Liver (tissue), 9 donors: ENCODE data around the gene PIEZO2. TPM values are rescaled to one million over a fixed set of nuclear protein-coding genes. Genes with fewer than 3 reads are reported as not detected.

Experiments used
- DNase-seq: peaks from one replicate; pipeline ENCODE4 v3.0.0-alpha.2; 2017; ENCODE audit warnings: low spot score
- H3K27ac ChIP-seq, 2 donors: one replicate each; pipeline ENCODE4 v1.7.0; 2013; ENCODE audit warnings: inconsistent platforms in 2 of 2, low read length in 2 of 2, control low read depth in 1 of 2, low read depth in 1 of 2, mild to moderate bottlenecking in 1 of 2
- H3K27me3 ChIP-seq, 4 donors: one replicate each; pipeline versions ENCODE4 v1.6.1 to v1.7.0; 2013; ENCODE audit warnings: low read length in 3 of 4, inconsistent platforms in 1 of 4, mild to moderate bottlenecking in 1 of 4, moderate library complexity in 1 of 4; ENCODE audit not compliant: control insufficient read depth in 4 of 4, insufficient read depth in 4 of 4
- H3K36me3 ChIP-seq, 4 donors: one replicate each; pipeline versions ENCODE4 v1.6.1 to v1.7.0; 2013; ENCODE audit warnings: low read length in 3 of 4, mild to moderate bottlenecking in 3 of 4, low read depth in 1 of 4, moderate library complexity in 1 of 4; ENCODE audit not compliant: control insufficient read depth in 4 of 4, insufficient read depth in 3 of 4
- H3K4me1 ChIP-seq, 4 donors: one replicate each; pipeline versions ENCODE4 v1.6.1 to v1.7.0; 2013; ENCODE audit warnings: low read length in 3 of 4, mild to moderate bottlenecking in 3 of 4, moderate library complexity in 1 of 4; ENCODE audit not compliant: control insufficient read depth in 4 of 4, insufficient read depth in 4 of 4
- H3K4me3 ChIP-seq, 3 donors: one replicate each; pipeline versions ENCODE4 v1.6.1 to v1.7.0; 2013; ENCODE audit warnings: low read length in 3 of 3, control low read depth in 1 of 3, low read depth in 1 of 3, mild to moderate bottlenecking in 1 of 3
- H3K9ac ChIP-seq, 2 donors: one replicate each; pipeline ENCODE4 v1.7.0; 2013; ENCODE audit warnings: low read length in 2 of 2, mild to moderate bottlenecking in 2 of 2, moderate library complexity in 2 of 2, control low read depth in 1 of 2, low read depth in 1 of 2
- H3K9me3 ChIP-seq, 4 donors: one replicate each; pipeline versions ENCODE4 v1.6.1 to v1.7.0; 2013; ENCODE audit warnings: low read length in 3 of 4; ENCODE audit not compliant: control insufficient read depth in 4 of 4
- EGR1 ChIP-seq, 2 donors: IDR thresholded peaks; 2 replicates each; pipeline ENCODE4 v1.6.1; 2016 to 2018; ENCODE audit warnings: antibody characterized with exemption in 2 of 2, low read depth in 2 of 2
- FOXA1 ChIP-seq: IDR thresholded peaks from 2 replicates; pipeline ENCODE4 v1.6.1; 2016; ENCODE audit warnings: antibody characterized with exemption
- FOXA2 ChIP-seq: IDR thresholded peaks from 2 replicates; pipeline ENCODE4 v1.6.1; 2016; ENCODE audit warnings: antibody characterized with exemption
- GABPA ChIP-seq, 2 donors: IDR thresholded peaks in 1 of 2; conservative IDR thresholded peaks in 1 of 2; 2 replicates each; pipeline ENCODE4 v1.6.1; 2016; ENCODE audit warnings: antibody characterized with exemption in 2 of 2, mild to moderate bottlenecking in 1 of 2, moderate library complexity in 1 of 2
- HNF4A ChIP-seq, 2 donors: conservative IDR thresholded peaks; 2 replicates each; pipeline ENCODE4 v1.6.1; 2016; ENCODE audit warnings: antibody characterized with exemption in 2 of 2, mild to moderate bottlenecking in 2 of 2
- HNF4G ChIP-seq: IDR thresholded peaks from 2 replicates; pipeline ENCODE4 v1.6.1; 2016; ENCODE audit warnings: antibody characterized with exemption
- JUND ChIP-seq, 2 donors: IDR thresholded peaks; 2 replicates each; pipeline ENCODE4 v1.6.1; 2016; ENCODE audit warnings: antibody characterized with exemption in 2 of 2
- NR2F2 ChIP-seq: IDR thresholded peaks from 2 replicates; pipeline ENCODE4 v1.6.1; 2016; ENCODE audit warnings: antibody characterized with exemption
- RAD21 ChIP-seq, 2 donors: IDR thresholded peaks; 2 replicates each; pipeline ENCODE4 v1.6.1; 2016; ENCODE audit warnings: antibody characterized with exemption in 2 of 2, mild to moderate bottlenecking in 2 of 2
- RXRA ChIP-seq, 2 donors: IDR thresholded peaks; 2 replicates each; pipeline ENCODE4 v1.6.1; 2017 to 2018; ENCODE audit warnings: antibody characterized with exemption in 2 of 2, mild to moderate bottlenecking in 1 of 2
- SP1 ChIP-seq: IDR thresholded peaks from 2 replicates; pipeline ENCODE4 v1.6.1; 2018; ENCODE audit warnings: antibody characterized with exemption, mild to moderate bottlenecking
- TAF1 ChIP-seq: conservative IDR thresholded peaks from 2 replicates; pipeline ENCODE4 v1.6.1; 2016; ENCODE audit warnings: antibody characterized with exemption, mild to moderate bottlenecking
- WGBS: extraction: QIAGEN DNeasy Blood & Tissue Kit; methylation state at CpG from one replicate; pipeline ENCODE4 v1.1.7; 2013; 5-methylcytosine and 5-hydroxymethylcytosine counted together
- polyA plus RNA-seq, 2 donors: library from polyadenylated mRNA; stranded (reverse) in 1 of 2; unstranded in 1 of 2; fragments of 200-250 nt in 1 of 2; fragments of >200 nt in 1 of 2; fragmentation: Nextera tagmentation in 1 of 2; extraction: Ambion mirVana in 1 of 2; gene quantifications; one replicate each; pipeline versions ENCODE4 v1.2.1 to v1.2.3, GENCODE V29; 2013 to 2015
- total RNA-seq, 2 donors: library from RNA; depleted of rRNA; stranded (reverse); fragments of >200 nt; gene quantifications; one replicate each; pipeline ENCODE4 v1.2.3, GENCODE V29; 2014
- TF ChIP-seq, protein P1 (sequence below): fragments of 150-350 bp; IDR thresholded peaks from 2 replicates; pipeline ENCODE4 v1.5.1; 2017; ENCODE audit warnings: improper control_type of control experiment, low read depth, low read length; ENCODE audit not compliant: missing input control
- TF ChIP-seq, protein P2 (sequence below): IDR thresholded peaks from 2 replicates; pipeline ENCODE4 v1.6.1; 2016; ENCODE audit warnings: antibody characterized with exemption
- TF ChIP-seq, protein P3 (sequence below): IDR thresholded peaks from 2 replicates; pipeline ENCODE4 v1.6.1; 2016; ENCODE audit warnings: antibody characterized with exemption
- TF ChIP-seq, protein P4 (sequence below): IDR thresholded peaks from 2 replicates; pipeline ENCODE4 v1.6.1; 2016; ENCODE audit warnings: antibody characterized with exemption
- donor health status: healthy.
- donor health status: healthy.
- donor health status: healthy.
- donor health status: healthy.
- donor health status: healthy.

Gene PIEZO2
- total and polyA plus RNA-seq, 4 donors: 1.1 to 12.3 (median 4.8) TPM

DNA sequence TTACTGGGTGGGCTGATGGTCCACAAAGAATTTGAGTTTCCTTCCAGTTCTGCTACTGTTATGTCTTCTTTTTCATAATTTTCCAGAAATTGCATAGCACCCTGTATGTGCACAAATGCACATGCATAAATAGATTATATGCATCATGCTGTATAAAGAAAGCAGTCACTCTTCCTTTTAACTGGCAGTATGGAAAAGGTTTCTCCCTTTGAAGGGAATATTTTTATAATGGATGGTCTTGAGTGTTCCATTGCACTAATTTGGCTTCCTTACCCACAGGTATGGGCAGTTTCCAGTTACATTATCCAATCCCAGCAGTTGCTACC is 469.1 kb downstream of the PIEZO2 start (continued):
- TF ChIP-seq, protein P1, sequence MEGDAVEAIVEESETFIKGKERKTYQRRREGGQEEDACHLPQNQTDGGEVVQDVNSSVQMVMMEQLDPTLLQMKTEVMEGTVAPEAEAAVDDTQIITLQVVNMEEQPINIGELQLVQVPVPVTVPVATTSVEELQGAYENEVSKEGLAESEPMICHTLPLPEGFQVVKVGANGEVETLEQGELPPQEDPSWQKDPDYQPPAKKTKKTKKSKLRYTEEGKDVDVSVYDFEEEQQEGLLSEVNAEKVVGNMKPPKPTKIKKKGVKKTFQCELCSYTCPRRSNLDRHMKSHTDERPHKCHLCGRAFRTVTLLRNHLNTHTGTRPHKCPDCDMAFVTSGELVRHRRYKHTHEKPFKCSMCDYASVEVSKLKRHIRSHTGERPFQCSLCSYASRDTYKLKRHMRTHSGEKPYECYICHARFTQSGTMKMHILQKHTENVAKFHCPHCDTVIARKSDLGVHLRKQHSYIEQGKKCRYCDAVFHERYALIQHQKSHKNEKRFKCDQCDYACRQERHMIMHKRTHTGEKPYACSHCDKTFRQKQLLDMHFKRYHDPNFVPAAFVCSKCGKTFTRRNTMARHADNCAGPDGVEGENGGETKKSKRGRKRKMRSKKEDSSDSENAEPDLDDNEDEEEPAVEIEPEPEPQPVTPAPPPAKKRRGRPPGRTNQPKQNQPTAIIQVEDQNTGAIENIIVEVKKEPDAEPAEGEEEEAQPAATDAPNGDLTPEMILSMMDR: no peak
- TF ChIP-seq RAD21 (IDR thresholded peaks at IDR 0.05) (no peak), FOXA2 (no peak), SP1 (no peak), TAF1 (no peak)

DNA sequence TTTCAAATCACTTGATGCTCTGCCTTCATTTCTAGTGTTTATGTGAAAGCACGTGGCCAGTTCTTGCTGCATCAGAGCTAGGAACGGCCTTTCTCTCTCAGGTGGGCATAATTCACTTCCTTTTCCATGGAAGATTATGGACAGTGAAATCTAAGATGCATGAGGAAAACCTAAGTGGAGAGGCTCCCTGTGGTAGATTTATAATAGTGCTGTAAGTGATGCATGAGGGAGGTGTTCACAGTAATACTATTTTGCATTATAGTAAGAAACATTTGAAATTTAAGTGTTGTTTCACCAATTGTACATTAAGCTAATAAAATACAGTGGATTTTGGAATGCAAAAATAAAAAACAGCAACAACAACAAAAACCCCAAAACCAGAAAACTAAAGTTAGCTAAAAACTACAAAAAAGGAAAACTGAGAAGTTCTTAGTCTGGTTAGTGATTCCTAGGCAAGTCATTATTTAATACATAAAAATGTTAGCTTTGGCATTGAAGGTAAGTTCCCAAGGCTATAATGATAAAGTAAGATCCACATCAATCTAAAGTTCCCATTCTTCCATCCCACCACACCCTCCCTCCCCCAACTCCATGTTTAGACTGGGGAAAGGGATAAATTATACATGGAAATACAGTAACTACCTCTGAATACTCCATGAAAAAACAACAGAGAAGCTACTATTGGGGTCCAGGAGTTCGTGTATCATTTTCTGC is 469.7 kb downstream of the PIEZO2 start:
- H3K9ac ChIP-seq: no peak overlapping the region
- H3K4me3 ChIP-seq: no peak overlapping the region
- 88% methylated on average over 3 of the region's 3 CpGs for WGBS
- no peaks in the 10 kb centered on the region for H3K27me3 ChIP-seq
- no peak for TF ChIP-seq GABPA (IDR thresholded peaks at IDR 0.05 in 1 of 2, conservative IDR thresholded peaks at IDR 0.05 in 1 of 2)
- no peak for TF ChIP-seq HNF4A (conservative IDR thresholded peaks at IDR 0.05)
- no peak for TF ChIP-seq TAF1
- TF ChIP-seq RXRA (IDR thresholded peaks at IDR 0.05): no peak
- no peak for TF ChIP-seq NR2F2
- H3K9me3 ChIP-seq: no peaks in the 10 kb centered on the region
- H3K27ac ChIP-seq: no peak overlapping the region
- peaks cover 0 to 7% (median 0%) of the 10 kb centered on the region in 4 donors for H3K36me3 ChIP-seq
- no peak for DNase-seq
- no peaks in the 10 kb centered on the region for H3K4me1 ChIP-seq

DNA sequence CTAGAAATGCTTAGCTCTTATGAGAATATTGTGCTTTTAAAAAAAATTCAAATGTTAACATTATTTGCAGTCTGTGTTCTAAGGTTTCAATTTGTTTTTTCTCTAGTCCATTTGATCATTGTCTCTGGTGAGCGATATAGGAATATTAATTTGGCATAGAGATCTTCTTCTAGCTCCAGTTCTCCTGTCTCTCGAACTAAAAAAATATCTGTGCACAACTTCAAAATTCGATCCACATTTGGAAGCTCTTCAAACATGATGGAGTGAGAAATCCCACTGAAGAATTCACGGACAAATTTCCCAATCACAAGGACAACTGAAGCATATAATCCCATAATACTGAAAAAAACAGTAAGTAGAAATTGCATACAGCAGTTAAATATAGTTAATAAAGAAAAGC is 477.9 kb downstream of the PIEZO2 start:
- peaks cover 0 to 2% (median 0%) of the 10 kb centered on the region in 4 donors for H3K36me3 ChIP-seq
- H3K27ac ChIP-seq: no peak overlapping the region
- no peaks in the 10 kb centered on the region for H3K27me3 ChIP-seq
- peaks cover 0 to 1% (median 0%) of the 10 kb centered on the region in 4 donors for H3K4me1 ChIP-seq
- no peak for DNase-seq
- no peak overlapping the region for H3K4me3 ChIP-seq
- whole genome bisulfite sequencing: 87% methylated on average over 4 of the region's 4 CpGs
- no peaks in the 10 kb centered on the region for H3K9me3 ChIP-seq
- no peak overlapping the region for H3K9ac ChIP-seq
- TF ChIP-seq, protein P2, sequence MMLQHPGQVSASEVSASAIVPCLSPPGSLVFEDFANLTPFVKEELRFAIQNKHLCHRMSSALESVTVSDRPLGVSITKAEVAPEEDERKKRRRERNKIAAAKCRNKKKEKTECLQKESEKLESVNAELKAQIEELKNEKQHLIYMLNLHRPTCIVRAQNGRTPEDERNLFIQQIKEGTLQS: no peak
- TF ChIP-seq SP1 (no peak), NR2F2 (no peak), HNF4A (conservative IDR thresholded peaks at IDR 0.05) (no peak), TAF1 (no peak), FOXA1 (no peak), FOXA2 (no peak), GABPA (IDR thresholded peaks at IDR 0.05 in 1 of 2, conservative IDR thresholded peaks at IDR 0.05 in 1 of 2) (no peak), HNF4G (no peak), JUND (IDR thresholded peaks at IDR 0.05) (no peak), RAD21 (IDR thresholded peaks at IDR 0.05) (no peak), EGR1 (IDR thresholded peaks at IDR 0.05; ENCODE audit: low read depth in 2 of 2) (no peak)
- TF ChIP-seq, protein P3, sequence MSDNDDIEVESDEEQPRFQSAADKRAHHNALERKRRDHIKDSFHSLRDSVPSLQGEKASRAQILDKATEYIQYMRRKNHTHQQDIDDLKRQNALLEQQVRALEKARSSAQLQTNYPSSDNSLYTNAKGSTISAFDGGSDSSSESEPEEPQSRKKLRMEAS: no peak
- TF ChIP-seq, protein P1: no peak
- TF ChIP-seq, protein P4, sequence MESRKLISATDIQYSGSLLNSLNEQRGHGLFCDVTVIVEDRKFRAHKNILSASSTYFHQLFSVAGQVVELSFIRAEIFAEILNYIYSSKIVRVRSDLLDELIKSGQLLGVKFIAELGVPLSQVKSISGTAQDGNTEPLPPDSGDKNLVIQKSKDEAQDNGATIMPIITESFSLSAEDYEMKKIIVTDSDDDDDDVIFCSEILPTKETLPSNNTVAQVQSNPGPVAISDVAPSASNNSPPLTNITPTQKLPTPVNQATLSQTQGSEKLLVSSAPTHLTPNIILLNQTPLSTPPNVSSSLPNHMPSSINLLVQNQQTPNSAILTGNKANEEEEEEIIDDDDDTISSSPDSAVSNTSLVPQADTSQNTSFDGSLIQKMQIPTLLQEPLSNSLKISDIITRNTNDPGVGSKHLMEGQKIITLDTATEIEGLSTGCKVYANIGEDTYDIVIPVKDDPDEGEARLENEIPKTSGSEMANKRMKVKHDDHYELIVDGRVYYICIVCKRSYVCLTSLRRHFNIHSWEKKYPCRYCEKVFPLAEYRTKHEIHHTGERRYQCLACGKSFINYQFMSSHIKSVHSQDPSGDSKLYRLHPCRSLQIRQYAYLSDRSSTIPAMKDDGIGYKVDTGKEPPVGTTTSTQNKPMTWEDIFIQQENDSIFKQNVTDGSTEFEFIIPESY: no peak
